HepG2 (cell line): ENCODE measurements around the gene ATP6V0E2. TPM values are rescaled to one million over a fixed set of nuclear protein-coding genes. Genes with fewer than 3 reads are reported as not detected.

Source experiments
- ATAC-seq: fragments of 200-7000 bp; cut with Tn5 transposase; 3 replicates; pipeline ENCODE4 v1.9.1; 2020; ENCODE audit warnings: mild to moderate bottlenecking, moderate library complexity
- BruUV-seq: library from RNA; stranded (reverse); fragments of 400-500 nt; replicated peaks from 2 replicates; lab custom pipeline; 2021; lab: Mats Ljungman, UMichigan
- CTCF ChIA-PET: fragments of 300-600 bp; formaldehyde crosslinking; extraction: SDS; loops from one replicate; lab custom pipeline; 2021; ENCODE audit warnings: low total read pairs, inconsistent platforms, low intra/inter-chr PET ratio; lab: Yijun Ruan, JAX
- POLR2A ChIA-PET: fragments of 350-600 bp; sonication (Branson Sonifier 250); formaldehyde crosslinking; loops from one replicate; lab custom pipeline; 2020; ENCODE audit warnings: antibody characterized with exemption, inconsistent platforms; lab: Yijun Ruan, JAX
- DNase-seq: peaks from one replicate; pipeline ENCODE4 v3.0.0-alpha.2; 2015; ENCODE audit warnings: low spot score
- FAIRE-seq: peaks from 3 replicates; lab custom pipeline; 2011; peaks lifted over from hg19 to GRCh38; lab: Jason Lieb, UNC
- H2AFZ ChIP-seq: one replicate; pipeline ENCODE4 v1.6.1; 2011; ENCODE audit warnings: low read length, inconsistent platforms
- H3K27ac ChIP-seq: fragments of 300-600 bp; 3 replicates; pipeline ENCODE4 v1.8.0; 2011; ENCODE audit warnings: mixed run types, mild to moderate bottlenecking, mixed read lengths, low read length, inconsistent platforms; ENCODE audit not compliant: insufficient read depth; ENCODE audit errors: extremely low read length
- H3K27me3 ChIP-seq, 2 experiments: fragments of 200-600 bp in 1 of 2; 2 replicates in 1 of 2; 3 replicates in 1 of 2; pipeline versions ENCODE4 v1.6.0 to v1.8.0; 2011; ENCODE audit warnings: low read length in 2 of 2, mild to moderate bottlenecking in 2 of 2, moderate library complexity in 2 of 2, inconsistent platforms in 1 of 2; ENCODE audit not compliant: insufficient read depth in 2 of 2, control insufficient read depth in 1 of 2
- H3K36me3 ChIP-seq, 2 experiments: fragments of 200-600 bp in 1 of 2; replicated peaks in 1 of 2; 2 replicates in 1 of 2; 3 replicates in 1 of 2; pipeline versions ENCODE4 v1.5.1 to v1.8.0; 2011; ENCODE audit warnings: low read length in 2 of 2, inconsistent platforms in 1 of 2; ENCODE audit not compliant: insufficient read depth in 2 of 2, control insufficient read depth in 1 of 2
- H3K4me1 ChIP-seq: 2 replicates; pipeline ENCODE4 v1.5.1; 2012; ENCODE audit warnings: low read length, inconsistent platforms; ENCODE audit not compliant: insufficient read depth
- H3K4me2 ChIP-seq: 2 replicates; pipeline ENCODE4 v1.6.0; 2011; ENCODE audit warnings: low read depth, low read length, inconsistent platforms
- H3K4me3 ChIP-seq, 3 experiments: fragments of 200-600 bp in 1 of 3; sonication (generic), shearing (Covaris generic) in 1 of 3; replicated peaks in 1 of 3; 2 replicates each; pipeline ENCODE4 v1.5.1; 2011 to 2016; ENCODE audit warnings: low read length in 3 of 3, inconsistent platforms in 2 of 3, low read depth in 2 of 3, mild to moderate bottlenecking in 2 of 3, control low read depth in 1 of 3, mixed read lengths in 1 of 3; ENCODE audit not compliant: insufficient read depth in 1 of 3
- H3K79me2 ChIP-seq: one replicate; pipeline ENCODE4 v1.6.1; 2011; ENCODE audit warnings: low read length, inconsistent platforms; ENCODE audit not compliant: insufficient read depth
- H3K9ac ChIP-seq: 2 replicates; pipeline ENCODE4 v1.6.0; 2011; ENCODE audit warnings: mild to moderate bottlenecking, low read depth, low read length, inconsistent platforms; ENCODE audit not compliant: insufficient read depth
- H3K9me3 ChIP-seq: 2 replicates; pipeline ENCODE4 v1.5.1; 2012; ENCODE audit warnings: mild to moderate bottlenecking, low read length
- H4K20me1 ChIP-seq: 2 replicates; pipeline ENCODE4 v1.6.0; 2011; ENCODE audit warnings: inconsistent platforms, mild to moderate bottlenecking, low read length, moderate library complexity; ENCODE audit not compliant: insufficient read depth
- ATF1 ChIP-seq: IDR thresholded peaks from 2 replicates; pipeline ENCODE4 v1.6.1; 2016; ENCODE audit warnings: mild to moderate bottlenecking, control low read depth
- HMGXB4 ChIP-seq, 2 experiments: sonication (generic) in 1 of 2; formaldehyde crosslinking in 1 of 2; IDR thresholded peaks; 2 replicates each; pipeline versions ENCODE4 v1.4.0 to v1.6.1; 2018 to 2020; ENCODE audit warnings: missing genetic modification reagents in 2 of 2, borderline replicate concordance in 1 of 2, low read depth in 1 of 2, mild to moderate bottlenecking in 1 of 2, missing biosample characterization in 1 of 2
- HNF4G ChIP-seq, 2 experiments: sonication (generic) in 1 of 2; formaldehyde crosslinking in 1 of 2; IDR thresholded peaks; 2 replicates each; pipeline versions ENCODE4 v1.4.0 to v1.6.1; 2011 to 2020; ENCODE audit warnings: borderline replicate concordance in 2 of 2, low read depth in 2 of 2, mild to moderate bottlenecking in 2 of 2, low read length in 1 of 2, missing genetic modification reagents in 1 of 2, moderate library complexity in 1 of 2
- MXD3 ChIP-seq: IDR thresholded peaks from 2 replicates; pipeline ENCODE4 v1.6.1; 2016; ENCODE audit warnings: mild to moderate bottlenecking, missing biosample characterization, missing genetic modification reagents
- PCBP2 ChIP-seq: fragments of 200-400 bp; formaldehyde crosslinking; optimal IDR thresholded peaks from 2 replicates; pipeline ENCODE3; 2018; ENCODE audit warnings: low read length, low read depth; ENCODE audit not compliant: poor library complexity, severe bottlenecking
- PLRG1 ChIP-seq: fragments of 450-650 bp; conservative IDR thresholded peaks from 2 replicates; pipeline ENCODE4 v1.6.1; 2016
- TEAD2 ChIP-seq: sonication (generic); formaldehyde crosslinking; IDR thresholded peaks from 2 replicates; pipeline ENCODE4 v1.9.0; 2021; ENCODE audit warnings: missing genetic modification reagents
- ZBTB37 ChIP-seq: sonication (generic); formaldehyde crosslinking; IDR thresholded peaks from 2 replicates; pipeline ENCODE4 v1.4.0; 2020; ENCODE audit warnings: mild to moderate bottlenecking, missing genetic modification reagents
- ZNF331 ChIP-seq: sonication (generic); formaldehyde crosslinking; IDR thresholded peaks from 2 replicates; pipeline ENCODE4 v1.4.0; 2020; ENCODE audit warnings: missing genetic modification reagents
- ZNF709 ChIP-seq: sonication (generic); formaldehyde crosslinking; IDR thresholded peaks from 2 replicates; pipeline ENCODE4 v1.5.0; 2020; ENCODE audit warnings: mild to moderate bottlenecking, missing genetic modification reagents
- ZNF841 ChIP-seq: sonication (generic); formaldehyde crosslinking; IDR thresholded peaks from 2 replicates; pipeline ENCODE4 v1.8.1; 2023; ENCODE audit warnings: missing genetic modification reagents, borderline replicate concordance
- WGBS: methylation state at CpG from one replicate; pipeline ENCODE4 v1.1.6; 2017; ENCODE audit warnings: low lambda C conversion rate; 5-methylcytosine and 5-hydroxymethylcytosine counted together
- in situ Hi-C: cut with HindIII; loops from 2 replicates; pipeline ENCODE4 v1.10.0; 2017; ENCODE audit warnings: low pct_unique_long_range_greater_than_20kb; ENCODE audit not compliant: extremely low pct_ligation_motif_present
- intact Hi-C: fragments of 100-400 bp; cut with micrococcal nuclease; formaldehyde crosslinking; loops from one replicate; pipeline ENCODE4 v1.10.0; 2022; ENCODE audit not compliant: unreplicated experiment
- polyA plus RNA-seq, 8 experiments: library from polyadenylated mRNA; depleted of rRNA in 3 of 8; stranded (reverse) in 7 of 8; unstranded in 1 of 8; fragments of >200 nt; fragmentation: Illumina TruSeq in 4 of 8; extraction: Trizol in 4 of 8; gene quantifications; 2 replicates each; pipeline versions ENCODE4 v1.2.1 to v1.2.3, GENCODE V29; 2011 to 2016; ENCODE audit warnings: low read depth in 4 of 8, missing spikeins in 1 of 8, mixed read lengths in 1 of 8; ENCODE audit not compliant: insufficient read depth in 1 of 8
- total RNA-seq, 5 experiments: library from RNA; depleted of rRNA; stranded (reverse); fragments of >200 nt; fragmentation: Illumina TruSeq; extraction: Trizol; gene quantifications; 2 replicates each; pipeline ENCODE4 v1.2.3, GENCODE V29; 2016; ENCODE audit warnings: low read depth in 1 of 5

The ATP6V0E2 gene
- total and polyA plus RNA-seq, 2 of the 13 experiments (the other 11 are each of a cell fraction or from before 2014, with no cell fraction given) = 36.8 to 203 TPM

GRCh38 chr7:149884016-149884415 is 10.2 kb downstream of the ATP6V0E2 start:
- Histone ChIP-seq H3K27me3 (no peaks in the 10 kb centered on the region; a peak in 1 of 5 replicates), H3K9ac (no peak overlapping the region), H2AFZ (no peak overlapping the region)
- intact Hi-C loops (no loop called here), in situ Hi-C loops (no loop called here)
- CTCF ChIA-PET = no interaction called here
- ATAC-seq = no peak
- TF ChIP-seq ZNF331 (no peak), ZBTB37 (CRISPR knock-in tag) (no peak), ATF1 (CRISPR knock-in tag) (no peak), HNF4G (IDR thresholded peaks at IDR 0.05; ENCODE audit: borderline replicate concordance, low read depth, low read length) (no peak), HNF4G (CRISPR knock-in tag; IDR thresholded peaks at IDR 0.05; ENCODE audit: borderline replicate concordance, low read depth) (no peak), MXD3 (CRISPR knock-in tag) (no peak), PCBP2 (no peak), PLRG1 (no peak), ZNF709 (no peak), HMGXB4 (CRISPR knock-in tag; IDR thresholded peaks at IDR 0.05; ENCODE audit: borderline replicate concordance in 1 of 2, low read depth in 1 of 2) (no peak), TEAD2 (CRISPR knock-in tag) (no peak), ZNF841 (CRISPR knock-in tag) (no peak)
- TF ChIP-seq, all 625 proteins: peak for 0
- Histone ChIP-seq H4K20me1 (no peaks in the 10 kb centered on the region), H3K79me2 (no peaks in the 10 kb centered on the region), H3K4me3 (no peak overlapping the region), H3K9me3 (no peaks in the 10 kb centered on the region), H3K4me1 (peaks cover 47% of the 10 kb centered on the region), H3K4me2 (no peak overlapping the region), H3K27ac (no peak overlapping the region), H3K36me3 (peaks cover 1 to 13% of the 10 kb centered on the region in 2 experiments; a peak in 3 of 5 replicates)
- POLR2A ChIA-PET = interaction anchor here (1.0 kb wide), 1 partner anchor 10 kb away, joined by 4 read pairs; no protein-coding TSS in a partner anchor
- BruUV-seq = no TSS peak
- no peak for DNase-seq
- FAIRE-seq = no peak
- 88% methylated on average over 4 of the region's 4 CpGs for WGBS
